GM10266 (cell line): ENCODE data around the gene JMJD1C.

Experiments used
- DNase-seq: peaks from one replicate; pipeline ENCODE4 v3.0.0; 2012; ENCODE audit errors: extremely low spot score
- CTCF ChIP-seq: IDR thresholded peaks from 2 replicates; pipeline ENCODE4 v1.5.1; 2012; ENCODE audit warnings: mild to moderate bottlenecking, low read depth; ENCODE audit not compliant: control insufficient read depth, insufficient read depth; ENCODE audit errors: missing control alignments

The JMJD1C gene

DNA sequence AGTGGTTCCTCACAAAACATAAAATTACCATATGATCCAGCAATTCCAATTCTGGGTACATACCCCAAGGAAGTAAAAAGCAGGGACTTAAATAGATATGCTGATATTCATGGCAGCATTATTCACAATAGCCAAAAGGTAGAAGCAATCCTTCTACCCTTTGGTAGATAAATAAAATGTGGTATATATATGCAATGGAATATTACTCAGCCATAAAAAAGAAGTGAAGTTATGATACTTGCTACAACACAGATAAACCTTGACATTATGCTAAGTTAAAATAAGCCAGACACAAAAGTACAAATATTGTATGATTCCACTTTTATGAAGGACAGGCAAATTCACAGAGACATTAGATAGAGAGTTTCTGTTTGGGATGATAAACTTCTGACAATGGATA lies 13.3 kb downstream of the JMJD1C start:
- TF ChIP-seq CTCF = no peak
- no peak for DNase-seq

DNA sequence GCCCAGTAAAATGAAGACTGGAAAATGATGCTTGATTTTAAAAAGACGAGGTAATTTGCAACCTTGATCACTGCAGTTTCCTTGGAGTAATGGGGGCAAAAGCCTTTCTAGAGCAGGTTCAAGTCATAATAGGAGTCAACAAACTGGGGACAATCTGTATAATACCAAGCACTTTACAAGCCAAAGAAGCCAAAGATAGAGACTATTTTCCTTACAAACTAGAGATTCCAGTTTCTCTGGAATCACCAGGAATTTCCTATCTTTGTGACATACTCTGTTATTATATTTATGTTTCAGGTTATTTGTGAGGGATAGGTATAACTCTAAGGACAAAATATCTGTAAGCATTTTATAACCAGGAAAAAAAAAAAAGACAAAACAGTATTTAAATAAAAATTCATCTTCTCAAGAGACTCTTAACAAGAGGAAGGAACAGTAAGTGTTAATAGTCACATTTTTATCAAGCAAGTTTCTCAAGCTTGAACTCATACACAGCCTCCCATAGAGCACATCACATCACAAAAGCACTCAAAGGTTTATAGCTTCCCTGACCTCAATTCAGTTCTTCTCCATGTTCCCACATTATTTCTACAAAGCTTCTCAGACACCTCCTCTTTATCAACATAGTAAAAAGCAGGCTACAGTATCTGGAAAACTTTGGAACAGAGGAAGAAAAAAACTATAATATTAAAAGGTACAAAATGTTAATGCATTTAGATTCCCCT lies 18.9 kb downstream of the JMJD1C start:
- no peak for TF ChIP-seq CTCF
- DNase-seq = no peak

DNA sequence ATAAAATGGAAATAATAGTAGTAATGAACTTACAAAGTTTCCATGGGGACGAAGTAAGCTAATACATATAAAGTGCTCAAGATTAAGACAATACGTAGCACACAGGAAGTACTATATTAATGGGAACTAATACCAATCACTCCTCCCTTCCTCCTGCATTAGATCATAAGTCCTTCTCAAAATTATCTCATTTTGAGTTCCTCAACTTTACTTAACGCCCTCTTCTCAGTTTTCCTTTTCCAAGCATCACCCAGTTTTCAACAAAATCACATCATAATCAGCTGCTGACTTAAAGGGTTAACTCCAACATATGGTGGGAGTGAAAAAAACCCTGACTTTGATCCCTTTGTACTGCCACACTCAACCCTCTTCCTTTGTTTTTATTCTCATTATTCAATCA lies 24.4 kb downstream of the JMJD1C start:
- no peak for TF ChIP-seq CTCF
- no peak for DNase-seq

DNA sequence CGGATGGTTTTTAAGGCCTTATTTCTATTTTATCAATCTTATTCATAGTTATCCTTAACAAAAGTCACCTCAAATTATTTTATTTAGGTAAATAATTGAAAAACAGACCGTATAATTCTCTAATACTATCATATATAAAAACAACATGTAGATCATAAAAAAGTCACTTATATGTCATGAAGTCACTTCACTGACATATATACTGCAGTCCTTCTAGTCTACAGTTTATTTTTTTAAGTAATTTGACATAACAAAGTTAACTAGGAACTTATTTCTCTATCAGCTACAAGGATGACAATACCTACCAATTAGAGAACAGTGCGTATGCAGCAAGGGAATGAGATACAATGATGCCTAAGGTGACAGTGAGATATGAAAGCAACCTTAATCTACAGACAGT lies 26.2 kb downstream of the JMJD1C start:
- no peak for TF ChIP-seq CTCF
- DNase-seq = no peak

DNA sequence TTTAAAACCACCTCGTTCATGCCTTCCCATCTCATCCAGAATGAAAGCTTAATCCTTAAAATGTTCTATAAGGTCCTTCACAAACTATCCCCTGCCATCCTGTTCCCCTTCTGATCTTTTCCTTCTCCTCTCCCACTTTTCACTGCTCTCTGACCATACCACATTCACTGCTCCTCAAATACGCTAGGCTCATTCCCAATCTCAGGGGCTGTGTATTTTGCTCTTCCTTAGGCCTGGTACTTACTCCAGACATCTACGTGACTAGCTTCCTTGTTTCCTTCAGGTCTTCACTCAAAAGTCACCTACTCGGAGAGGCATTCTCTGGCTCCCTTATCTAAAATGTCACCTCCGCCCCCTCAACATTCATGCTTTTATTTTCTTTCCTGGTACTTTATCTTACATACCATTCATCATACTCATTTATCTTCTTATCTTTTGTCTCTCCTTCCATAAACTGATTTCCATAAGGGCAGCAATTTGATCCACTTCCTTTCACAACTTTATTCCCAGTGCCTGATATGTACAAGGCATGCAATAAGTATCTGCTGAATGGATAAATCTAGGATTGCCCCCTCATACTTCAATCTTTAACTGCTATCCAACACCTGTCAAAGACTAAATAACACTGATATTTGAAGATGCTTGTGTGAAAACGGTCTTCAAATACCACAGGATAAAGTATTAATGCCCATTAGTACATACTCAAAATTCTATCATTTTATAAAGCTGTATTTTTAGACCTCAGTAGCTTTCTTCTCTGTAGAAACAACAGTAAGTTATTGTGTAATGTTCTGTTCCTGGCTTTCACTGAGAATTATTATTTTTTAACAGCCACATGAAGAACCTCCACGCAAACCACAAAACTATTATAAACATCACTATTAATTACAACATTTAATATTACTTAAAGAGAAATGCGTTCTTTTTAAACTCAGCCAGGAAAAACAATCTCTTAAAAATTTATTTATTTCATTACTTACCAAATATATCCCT lies 27.0 kb downstream of the JMJD1C start:
- TF ChIP-seq CTCF = no peak
- DNase-seq = no peak

- DNase-seq = no peak
- no peak for TF ChIP-seq CTCF
These were observed 28.4 kb downstream of the JMJD1C start for GRCh38 chr10:63437116-63437949.
